Memory B cell (primary cell): ENCODE data around the gene CTDSPL.
A peak's percentile ranks its signal among the peaks of the same experiment; 100 is the strongest.

Source experiments
- ATAC-seq: fragments of 150-1000 bp; cut with Tn5 transposase; 2 replicates; pipeline ENCODE4 v1.10.0; 2021; ENCODE audit warnings: low read depth, mild to moderate bottlenecking, moderate library complexity
- DNase-seq, 2 donors: peaks; one replicate each; pipeline ENCODE4 v3.0.0; 2022; ENCODE audit warnings: low spot score in 2 of 2
- H3K27ac Mint-ChIP-seq: one replicate; pipeline ENCODE4 v1.8.0; 2022; ENCODE audit warnings: mild to moderate bottlenecking, moderate library complexity, mixed read lengths
- H3K27me3 Mint-ChIP-seq: one replicate; pipeline ENCODE4 v1.8.0; 2022; ENCODE audit warnings: mixed read lengths
- H3K36me3 Mint-ChIP-seq: one replicate; pipeline ENCODE4 v1.8.0; 2022; ENCODE audit warnings: mild to moderate bottlenecking, mixed read lengths
- H3K4me1 Mint-ChIP-seq: one replicate; pipeline ENCODE4 v1.8.0; 2022; ENCODE audit warnings: mixed read lengths
- H3K4me3 Mint-ChIP-seq: one replicate; pipeline ENCODE4 v1.8.0; 2022; ENCODE audit warnings: mild to moderate bottlenecking, moderate library complexity, mixed read lengths
- H3K9me3 Mint-ChIP-seq: one replicate; pipeline ENCODE4 v1.8.0; 2022; ENCODE audit warnings: mixed read lengths

CTDSPL gene

DNA sequence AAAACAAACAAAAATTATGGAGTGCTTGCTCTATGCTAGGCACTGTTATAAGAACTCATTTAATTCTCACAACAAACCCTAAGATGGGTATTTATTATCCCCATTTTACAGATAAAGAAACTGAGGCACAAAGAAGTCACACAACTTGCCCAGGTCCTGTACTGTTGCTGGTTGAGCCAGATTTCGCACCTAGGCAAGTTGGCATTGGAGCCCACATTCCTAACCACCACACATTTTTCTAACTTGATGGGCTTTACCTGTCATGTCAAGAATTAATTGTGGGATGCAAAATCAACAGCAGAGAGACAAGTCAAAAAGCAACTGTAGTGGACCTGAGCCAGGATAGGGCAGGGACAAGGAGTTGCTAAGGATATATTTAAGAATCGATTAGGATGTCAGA is 81.0 kb downstream of the CTDSPL start:
- Mint-ChIP-seq H3K4me1 (no peaks in the 10 kb centered on the region), H3K36me3 (no peaks in the 10 kb centered on the region), H3K27ac (no peak overlapping the region), H3K27me3 (peaks cover 7% of the 10 kb centered on the region), H3K4me3 (no peak overlapping the region), H3K9me3 (no peaks in the 10 kb centered on the region)
- no peak for DNase-seq
- ATAC-seq = no peak

GRCh38 chr3:37943126-37943525 is 81.4 kb downstream of the CTDSPL start:
- no peak for ATAC-seq
- Mint-ChIP-seq H3K4me3 (no peak overlapping the region), H3K27ac (no peak overlapping the region), H3K4me1 (no peaks in the 10 kb centered on the region), H3K9me3 (no peaks in the 10 kb centered on the region), H3K36me3 (no peaks in the 10 kb centered on the region), H3K27me3 (peaks cover 5% of the 10 kb centered on the region)
- DNase-seq = no peak

GRCh38 chr3:37943631-37944314 is 82.1 kb downstream of the CTDSPL start:
- DNase-seq = no peak
- ATAC-seq = no peak
- no peak overlapping the region for H3K27ac Mint-ChIP-seq
- no peaks in the 10 kb centered on the region for H3K4me1 Mint-ChIP-seq
- H3K4me3 Mint-ChIP-seq = no peak overlapping the region
- H3K36me3 Mint-ChIP-seq = no peaks in the 10 kb centered on the region
- H3K27me3 Mint-ChIP-seq = peaks cover 5% of the 10 kb centered on the region
- no peaks in the 10 kb centered on the region for H3K9me3 Mint-ChIP-seq

DNA sequence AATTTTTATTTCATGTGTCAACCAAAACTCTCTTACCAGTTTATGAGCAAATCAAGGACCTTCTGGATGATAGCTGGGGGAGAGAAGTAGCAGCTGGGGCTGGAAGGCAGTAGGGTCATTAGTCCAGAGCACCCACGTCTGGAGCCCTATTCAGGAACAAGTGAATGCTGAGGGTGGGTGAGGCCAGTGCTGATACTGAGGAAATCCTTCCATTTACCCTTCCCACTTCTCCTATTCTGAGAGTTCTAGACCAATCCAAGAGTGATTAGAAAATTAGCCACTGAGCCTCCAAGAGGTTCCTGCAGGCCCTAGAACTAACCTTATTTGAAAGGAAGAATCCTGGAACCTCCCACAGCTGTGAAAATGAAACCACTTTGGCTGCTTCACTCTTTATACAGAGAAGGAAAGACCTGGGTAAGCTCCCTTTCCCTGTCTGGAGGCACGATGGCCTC is 82.7 kb downstream of the CTDSPL start:
- DNase-seq (no peak), ATAC-seq (no peak)
- Mint-ChIP-seq H3K4me1 (no peaks in the 10 kb centered on the region), H3K27me3 (peaks cover 4% of the 10 kb centered on the region), H3K9me3 (no peaks in the 10 kb centered on the region), H3K27ac (no peak overlapping the region), H3K36me3 (no peaks in the 10 kb centered on the region), H3K4me3 (no peak overlapping the region)

GRCh38 chr3:37945156-37945806 is 83.6 kb downstream of the CTDSPL start:
- peaks cover 1% of the 10 kb centered on the region for H3K27me3 Mint-ChIP-seq
- ATAC-seq (no peak), DNase-seq (no peak)
- no peaks in the 10 kb centered on the region for H3K9me3 Mint-ChIP-seq
- no peaks in the 10 kb centered on the region for H3K4me1 Mint-ChIP-seq
- H3K27ac Mint-ChIP-seq = no peak overlapping the region
- no peak overlapping the region for H3K4me3 Mint-ChIP-seq
- no peaks in the 10 kb centered on the region for H3K36me3 Mint-ChIP-seq

DNA sequence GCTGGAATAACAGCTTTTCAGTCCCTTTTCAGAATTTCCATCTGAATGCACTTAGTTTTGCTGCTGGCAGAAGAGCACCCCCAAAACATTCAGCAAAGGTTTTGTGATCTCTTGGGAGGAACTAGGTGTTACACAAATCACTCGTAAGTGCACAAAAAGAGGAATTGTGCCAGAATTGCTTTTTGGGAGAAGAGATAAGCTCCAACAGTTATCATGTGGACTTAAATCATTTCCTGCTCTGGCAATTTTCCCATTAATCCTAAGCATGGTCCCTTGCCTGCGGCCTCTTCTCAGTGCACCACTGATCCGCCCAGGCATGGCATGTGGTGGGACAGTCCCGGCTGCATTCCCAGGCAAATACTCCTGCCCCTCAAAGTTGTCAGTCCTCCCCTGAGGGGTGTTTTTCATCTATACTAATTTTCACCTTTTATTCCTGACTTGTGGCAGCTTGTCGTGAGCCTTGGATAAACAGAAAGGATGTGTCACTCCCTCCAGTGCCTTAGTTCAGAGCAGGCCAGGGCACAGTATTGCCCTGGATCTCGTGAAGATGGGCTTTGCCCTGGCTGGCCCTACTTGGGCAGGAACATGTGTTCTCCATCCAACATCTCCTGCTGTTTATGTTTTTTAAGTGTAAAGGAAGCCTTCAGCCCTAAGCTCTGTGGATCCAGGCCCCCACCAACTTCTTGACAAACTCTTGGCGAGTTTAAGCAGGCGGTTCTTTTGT is 84.3 kb downstream of the CTDSPL start:
- Mint-ChIP-seq H3K4me3 (no peak overlapping the region), H3K9me3 (no peaks in the 10 kb centered on the region), H3K27ac (no peak overlapping the region), H3K4me1 (no peaks in the 10 kb centered on the region), H3K36me3 (no peaks in the 10 kb centered on the region), H3K27me3 (peaks cover 1% of the 10 kb centered on the region)
- DNase-seq (no peak), ATAC-seq (no peak)

DNA sequence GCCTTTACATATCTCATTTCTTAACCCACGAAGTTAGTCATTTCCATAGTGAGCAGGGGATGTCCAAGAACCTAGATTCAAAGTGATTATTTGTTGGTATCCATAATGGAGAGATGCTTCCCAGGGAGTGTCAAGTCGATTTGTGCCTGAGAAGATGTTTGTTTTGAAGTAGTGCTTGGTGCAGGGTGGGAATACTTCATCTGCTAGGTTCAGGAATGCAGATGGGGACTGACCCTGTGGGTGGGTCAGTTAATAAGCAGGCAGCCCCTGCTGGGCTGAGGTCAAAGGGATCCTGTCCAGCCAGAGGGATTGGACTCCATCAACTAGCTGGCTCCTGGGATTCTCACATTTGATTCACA is 84.8 kb downstream of the CTDSPL start:
- Mint-ChIP-seq H3K9me3 (no peaks in the 10 kb centered on the region), H3K27me3 (peaks cover 1% of the 10 kb centered on the region), H3K4me3 (no peak overlapping the region), H3K27ac (no peak overlapping the region), H3K4me1 (no peaks in the 10 kb centered on the region), H3K36me3 (no peaks in the 10 kb centered on the region)
- ATAC-seq (no peak), DNase-seq (no peak)

- peaks cover 1% of the 10 kb centered on the region for H3K27me3 Mint-ChIP-seq
- H3K9me3 Mint-ChIP-seq = no peaks in the 10 kb centered on the region
- H3K27ac Mint-ChIP-seq = no peak overlapping the region
- DNase-seq (no peak), ATAC-seq (no peak)
- no peaks in the 10 kb centered on the region for H3K36me3 Mint-ChIP-seq
- H3K4me1 Mint-ChIP-seq = no peaks in the 10 kb centered on the region
- no peak overlapping the region for H3K4me3 Mint-ChIP-seq
Observed at GRCh38 chr3:37949866-37950265, 88.2 kb downstream of the CTDSPL start.

DNA sequence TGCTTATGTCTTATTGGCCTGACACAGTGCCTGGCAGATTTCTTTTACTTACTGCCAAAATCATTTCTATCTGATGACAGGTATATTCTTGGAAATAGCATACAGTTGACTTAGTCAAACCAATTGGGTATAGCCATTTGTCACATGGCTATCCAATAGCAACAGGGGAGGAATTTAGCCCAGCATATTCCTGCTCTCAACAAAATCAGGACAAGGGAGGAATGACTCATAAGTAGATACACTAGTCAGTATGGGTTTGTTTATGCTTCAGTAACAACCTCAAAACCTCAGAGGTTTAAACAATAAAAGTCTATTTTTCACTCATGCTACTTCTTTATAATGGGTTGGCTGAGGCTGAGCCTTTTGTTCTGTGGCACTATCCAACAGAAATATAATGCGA is 90.9 kb downstream of the CTDSPL start:
- no peak for DNase-seq
- Mint-ChIP-seq H3K4me3 (no peak overlapping the region), H3K4me1 (peaks cover 8% of the 10 kb centered on the region), H3K36me3 (no peaks in the 10 kb centered on the region), H3K27ac (no peak overlapping the region), H3K27me3 (peaks cover 1% of the 10 kb centered on the region), H3K9me3 (no peaks in the 10 kb centered on the region)
- no peak for ATAC-seq

DNA sequence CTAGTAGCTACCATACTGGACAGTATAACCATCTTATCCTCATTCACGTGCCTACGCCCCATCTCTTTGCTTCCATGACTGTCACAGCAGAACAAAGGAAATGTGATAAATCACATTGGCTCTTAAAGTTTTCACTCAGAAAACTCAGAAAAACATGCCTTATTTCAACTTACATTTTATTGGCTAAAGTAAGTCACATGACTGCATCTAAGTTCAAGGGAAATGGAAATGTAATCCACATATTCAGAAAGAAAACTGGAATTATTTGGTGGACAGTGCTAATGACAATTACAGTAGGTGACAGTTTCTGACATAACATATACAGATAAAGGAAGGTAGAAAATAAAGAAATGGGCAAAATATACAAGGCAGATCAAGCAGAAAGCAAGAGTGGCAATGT is 91.5 kb downstream of the CTDSPL start:
- H3K36me3 Mint-ChIP-seq = no peaks in the 10 kb centered on the region
- no peak for ATAC-seq
- H3K4me1 Mint-ChIP-seq = peaks cover 8% of the 10 kb centered on the region

DNA sequence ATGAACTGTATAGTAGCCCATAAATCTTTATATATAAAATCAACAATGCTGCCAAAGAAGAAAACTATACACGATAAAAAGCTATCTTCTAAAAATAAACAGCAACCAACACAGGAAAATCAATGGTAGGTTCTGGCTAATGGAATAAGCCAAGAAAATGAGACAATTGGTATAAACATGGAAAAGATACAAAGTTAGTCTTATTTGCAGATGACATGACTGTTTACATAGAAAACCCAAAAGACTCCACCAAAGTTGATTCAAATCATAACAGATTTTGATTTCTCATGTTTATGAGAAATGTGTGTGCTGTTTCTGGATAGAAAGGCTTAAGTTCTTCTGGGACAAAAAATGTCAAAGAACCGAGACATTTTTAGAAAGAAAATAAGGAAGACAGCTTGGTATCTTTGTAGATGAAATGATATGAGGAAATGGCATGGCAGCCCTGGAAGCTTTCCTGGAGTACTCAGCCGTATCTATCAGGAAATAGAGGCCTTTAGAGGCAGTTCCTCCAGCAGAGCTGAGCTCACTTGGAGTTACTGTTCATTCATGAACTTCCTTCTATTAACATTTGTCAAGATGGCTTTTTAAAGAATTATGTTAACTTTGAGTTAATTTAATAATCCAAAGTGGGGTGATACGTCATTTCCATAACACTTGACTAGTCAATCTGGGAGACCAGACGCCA is 92.2 kb downstream of the CTDSPL start:
- H3K9me3 Mint-ChIP-seq = no peaks in the 10 kb centered on the region
- no peak for ATAC-seq

More for the DNA sequence above, 91.5 kb downstream of the CTDSPL start:
- DNase-seq = no peak
- no peak overlapping the region for H3K27ac Mint-ChIP-seq
- peaks cover 1% of the 10 kb centered on the region for H3K27me3 Mint-ChIP-seq
- H3K4me3 Mint-ChIP-seq = no peak overlapping the region
- H3K9me3 Mint-ChIP-seq = no peaks in the 10 kb centered on the region

DNA sequence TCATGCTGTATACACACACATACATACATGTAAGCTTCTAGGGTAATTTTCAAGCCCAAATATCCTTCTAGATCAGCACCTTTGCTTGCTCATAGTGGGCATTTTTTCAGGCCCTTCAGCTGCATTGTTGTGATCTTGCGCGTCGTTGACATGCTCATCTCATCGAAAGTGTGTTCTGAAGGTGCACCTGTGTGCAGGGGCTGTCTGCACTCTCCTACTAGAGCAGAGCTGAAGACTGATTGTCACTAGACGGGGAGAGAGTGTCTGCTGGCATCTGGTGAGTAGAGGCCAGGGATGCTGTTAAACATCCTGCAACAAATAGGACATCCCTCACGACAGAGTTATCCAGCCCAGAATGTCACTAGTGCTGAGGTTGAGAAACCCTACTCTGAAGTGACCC is 93.2 kb downstream of the CTDSPL start:
- Mint-ChIP-seq H3K4me1 (peaks cover 8% of the 10 kb centered on the region), H3K36me3 (no peaks in the 10 kb centered on the region), H3K27me3 (peaks cover 1% of the 10 kb centered on the region), H3K27ac (no peak overlapping the region), H3K9me3 (no peaks in the 10 kb centered on the region), H3K4me3 (no peak overlapping the region)
- ATAC-seq (no peak), DNase-seq (no peak)

More for the DNA sequence above, 92.2 kb downstream of the CTDSPL start:
- Mint-ChIP-seq H3K27me3 (peaks cover 1% of the 10 kb centered on the region), H3K36me3 (no peaks in the 10 kb centered on the region), H3K27ac (no peak overlapping the region), H3K4me1 (peaks cover 8% of the 10 kb centered on the region), H3K4me3 (no peak overlapping the region)
- no peak for DNase-seq

GRCh38 chr3:37955918-37956707 is 94.4 kb downstream of the CTDSPL start:
- peaks cover 8% of the 10 kb centered on the region for H3K4me1 Mint-ChIP-seq
- no peak for ATAC-seq
- no peaks in the 10 kb centered on the region for H3K9me3 Mint-ChIP-seq
- peak overlapping the region; percentile 62 for H3K27ac Mint-ChIP-seq
- no peak overlapping the region for H3K4me3 Mint-ChIP-seq
- H3K27me3 Mint-ChIP-seq = no peaks in the 10 kb centered on the region
- no peak for DNase-seq
- H3K36me3 Mint-ChIP-seq = no peaks in the 10 kb centered on the region
